ENCODE data around the gene SNX5.
A peak's percentile ranks its signal among the peaks of the same experiment; 100 is the strongest.
"Not testable (repeated sequence)": the region's sequence is repeated elsewhere in the genome, so short reads cannot be mapped to it uniquely, and the experiment has no call there.

The SNX5 gene

GRCh38 chr20:17965042-17965697 is 3.4 kb downstream of the SNX5 start:
- Histone ChIP-seq H3K36me3 (peaks cover 0 to 56% (median 37%) of the 10 kb centered on the region in 11 experiments; a peak in 16 of 22 replicates), H3K4me1 (peaks cover 51 to 55% (median 53%) of the 10 kb centered on the region in 10 experiments), H4K20me1 (peaks cover 8 to 81% (median 72%) of the 10 kb centered on the region in 11 experiments; a peak in 21 of 22 replicates), H3K4me2 (peak overlapping the region; percentile 97 to 99 (median 98)), H3K9ac (peak overlapping the region; percentile 97 to 100 (median 99)), H3K27me3 (no peaks in the 10 kb centered on the region), H3K27ac (peak overlapping the region; percentile 95 to 100 (median 99)), H3K9me3 (replicated peaks in 1 of 11) (no peaks in the 10 kb centered on the region), H3K4me3 (peak overlapping the region; percentile 87 to 99 (median 96))
- TF ChIP-seq Cebpa-rat (IDR thresholded peaks at IDR 0.05), result no peak

- Histone ChIP-seq H3K27me3 (no peaks in the 10 kb centered on the region), H3K27ac (peak overlapping the region; percentile 95 to 100 (median 99)), H4K20me1 (peaks cover 8 to 87% (median 78%) of the 10 kb centered on the region in 11 experiments; a peak in 21 of 22 replicates), H3K9me3 (replicated peaks in 1 of 11) (no peaks in the 10 kb centered on the region), H3K9ac (peak overlapping the region; percentile 97 to 100 (median 99)), H3K4me3 (peak overlapping the region; percentile 87 to 99 (median 96)), H3K4me2 (peak overlapping the region; percentile 97 to 99 (median 98)), H3K4me1 (peaks cover 56 to 60% (median 58%) of the 10 kb centered on the region in 10 experiments), H3K36me3 (peaks cover 0 to 61% (median 37%) of the 10 kb centered on the region in 11 experiments; a peak in 16 of 22 replicates)
- no peak for TF ChIP-seq Cebpa-rat (IDR thresholded peaks at IDR 0.05)
Measured at GRCh38 chr20:17964632-17965031, 4.0 kb downstream of the SNX5 start.

- no peak for TF ChIP-seq Cebpa-rat (IDR thresholded peaks at IDR 0.05)
- Histone ChIP-seq H3K36me3 (peaks cover 0 to 67% (median 37%) of the 10 kb centered on the region in 11 experiments; a peak in 16 of 22 replicates), H3K4me3 (peak overlapping the region; percentile 87 to 99 (median 96); a peak in 19 of 20 replicates), H3K4me2 (peak overlapping the region; percentile 97 to 99 (median 98)), H4K20me1 (peaks cover 13 to 92% (median 83%) of the 10 kb centered on the region in 11 experiments; a peak in 21 of 22 replicates), H3K27me3 (no peaks in the 10 kb centered on the region), H3K27ac (peak overlapping the region; percentile 95 to 100 (median 99)), H3K4me1 (peaks cover 62 to 65% (median 64%) of the 10 kb centered on the region in 10 experiments), H3K9ac (peak overlapping the region; percentile 97 to 100 (median 99); a peak in 21 of 22 replicates), H3K9me3 (replicated peaks in 1 of 11) (no peaks in the 10 kb centered on the region)
Measured at GRCh38 chr20:17964073-17964472, 4.5 kb downstream of the SNX5 start.

- H3K36me3 ChIP-seq, result peaks cover 0 to 69% (median 37%) of the 10 kb centered on the region in 11 experiments; a peak in 16 of 22 replicates
- peaks cover 70 to 73% (median 72%) of the 10 kb centered on the region in 10 experiments for H3K4me1 ChIP-seq
- peak overlapping the region; percentile 95 to 100 (median 99) for H3K27ac ChIP-seq
- H3K9ac ChIP-seq, result peak overlapping the region; percentile 97 to 100 (median 99)
- H4K20me1 ChIP-seq, result peaks cover 21 to 100% (median 91%) of the 10 kb centered on the region in 11 experiments; a peak in 21 of 22 replicates
- no peak for TF ChIP-seq Cebpa-rat (IDR thresholded peaks at IDR 0.05)
- H3K4me2 ChIP-seq, result peak overlapping the region; percentile 97 to 99 (median 98)
- H3K4me3 ChIP-seq, result peak overlapping the region; percentile 87 to 99 (median 96)
- H3K27me3 ChIP-seq, result no peaks in the 10 kb centered on the region
- no peaks in the 10 kb centered on the region for H3K9me3 ChIP-seq (replicated peaks in 1 of 11)
Measured at GRCh38 chr20:17963114-17963897, 5.3 kb downstream of the SNX5 start.

- peaks cover 38 to 100% (median 100%) of the 10 kb centered on the region in 11 experiments; a peak in 21 of 22 replicates for H4K20me1 ChIP-seq
- H3K36me3 ChIP-seq, result peaks cover 3 to 61% (median 35%) of the 10 kb centered on the region in 11 experiments; a peak in 19 of 22 replicates
- peak overlapping the region; percentile 95 to 100 (median 99) for H3K27ac ChIP-seq
- TF ChIP-seq Cebpa-rat (IDR thresholded peaks at IDR 0.05), result no peak
- peak overlapping the region; percentile 75 to 100 (median 99) for H3K9ac ChIP-seq
- H3K27me3 ChIP-seq, result no peaks in the 10 kb centered on the region
- peaks cover 87 to 91% (median 89%) of the 10 kb centered on the region in 10 experiments for H3K4me1 ChIP-seq
- peak overlapping the region; percentile 87 to 99 (median 96); a peak in 14 of 20 replicates for H3K4me3 ChIP-seq
- no peaks in the 10 kb centered on the region for H3K9me3 ChIP-seq (replicated peaks in 1 of 11)
- peak overlapping the region; percentile 97 to 99 (median 98) for H3K4me2 ChIP-seq
Measured at GRCh38 chr20:17961587-17961940, 7.0 kb downstream of the SNX5 start.

GRCh38 chr20:17960927-17961586 is 7.5 kb downstream of the SNX5 start:
- H3K4me3 ChIP-seq, result peak overlapping the region; percentile 87 to 99 (median 96); a peak in 17 of 20 replicates
- H3K9me3 ChIP-seq (replicated peaks in 1 of 11), result no peaks in the 10 kb centered on the region
- H3K4me1 ChIP-seq, result peaks cover 92 to 96% (median 94%) of the 10 kb centered on the region in 10 experiments
- peak overlapping the region; percentile 75 to 100 (median 99) for H3K9ac ChIP-seq
- H4K20me1 ChIP-seq, result peaks cover 43 to 100% (median 100%) of the 10 kb centered on the region in 11 experiments
- H3K27me3 ChIP-seq, result no peaks in the 10 kb centered on the region
- TF ChIP-seq Cebpa-rat (IDR thresholded peaks at IDR 0.05), result no peak
- peak overlapping the region; percentile 97 to 99 (median 98) for H3K4me2 ChIP-seq
- peaks cover 8 to 59% (median 40%) of the 10 kb centered on the region in 11 experiments; a peak in 19 of 22 replicates for H3K36me3 ChIP-seq
- peak overlapping the region; percentile 95 to 100 (median 99); a peak in 21 of 22 replicates for H3K27ac ChIP-seq

GRCh38 chr20:17960400-17960885 is 8.2 kb downstream of the SNX5 start:
- not testable (repeated sequence) for H3K9me3 ChIP-seq (replicated peaks in 1 of 11); H3K27me3 ChIP-seq
- H3K4me3 ChIP-seq, result peak overlapping the region; percentile 87 to 99 (median 96); a peak in 17 of 20 replicates
- H3K36me3 ChIP-seq, result peaks cover 14 to 59% (median 45%) of the 10 kb centered on the region in 11 experiments; a peak in 19 of 22 replicates
- H3K9ac ChIP-seq, result peak overlapping the region; percentile 75 to 100 (median 99)
- H4K20me1 ChIP-seq, result peaks cover 48 to 100% (median 100%) of the 10 kb centered on the region in 11 experiments
- peaks cover 98 to 100% (median 100%) of the 10 kb centered on the region in 10 experiments for H3K4me1 ChIP-seq
- peak overlapping the region; percentile 95 to 100 (median 99); a peak in 21 of 22 replicates for H3K27ac ChIP-seq
- peak overlapping the region; percentile 97 to 99 (median 98) for H3K4me2 ChIP-seq

GRCh38 chr20:17959257-17959627 is 9.4 kb downstream of the SNX5 start:
- H3K36me3 ChIP-seq, result peaks cover 24 to 59% (median 46%) of the 10 kb centered on the region in 11 experiments
- H3K4me3 ChIP-seq, result peak overlapping the region; percentile 21 to 99 (median 93); a peak in 17 of 20 replicates
- H3K9ac ChIP-seq, result peak overlapping the region; percentile 75 to 100 (median 99)
- H3K9me3 ChIP-seq (replicated peaks in 1 of 11), result no peaks in the 10 kb centered on the region
- peaks cover 98 to 100% (median 100%) of the 10 kb centered on the region in 10 experiments for H3K4me1 ChIP-seq
- H3K4me2 ChIP-seq, result peak overlapping the region; percentile 97 to 99 (median 98)
- no peaks in the 10 kb centered on the region for H3K27me3 ChIP-seq
- peaks cover 59 to 100% (median 100%) of the 10 kb centered on the region in 11 experiments for H4K20me1 ChIP-seq
- H3K27ac ChIP-seq, result peak overlapping the region; percentile 95 to 100 (median 99); a peak in 21 of 22 replicates
- TF ChIP-seq Cebpa-rat (IDR thresholded peaks at IDR 0.05), result no peak
